ENCODE results near the gene CHSY3. TPM values are rescaled to one million over a fixed set of nuclear protein-coding genes. Genes with fewer than 3 reads are reported as not detected.

The CHSY3 gene
- total RNA-seq, 5 donors from 2014 or later (not counting 1 experiment from before 2014, with no cell fraction given) = not detected

GRCh38 chr5:130023604-130024003 lies 119.3 kb downstream of the CHSY3 start:
- Histone ChIP-seq H3K27me3 (replicated peaks in 1 of 2; ENCODE audit: control insufficient read depth in 2 of 2, extremely low read depth in 1 of 2, insufficient read depth in 2 of 2, low read length in 1 of 2) (no peaks in the 10 kb centered on the region), H3K9me3 (no peaks in the 10 kb centered on the region), H3K27ac (ENCODE audit: low read length) (no peak overlapping the region), H3K36me3 (ENCODE audit: control insufficient read depth in 2 of 2, extremely low read depth in 1 of 2, insufficient read depth in 1 of 2, low read length in 1 of 2) (no peaks in the 10 kb centered on the region), H3K4me3 (ENCODE audit: control insufficient read depth in 1 of 2, extremely low read depth in 1 of 2, low read length in 1 of 2) (no peak overlapping the region), H3K4me1 (ENCODE audit: control insufficient read depth in 1 of 2, extremely low read depth in 1 of 2, insufficient read depth in 2 of 2, low read length in 2 of 2) (no peaks in the 10 kb centered on the region)
- WGBS (ENCODE audit: insufficient coverage) = no CpG with 5 or more reads among the region's 3 CpGs
- H3K27me3 Mint-ChIP-seq = no peaks in the 10 kb centered on the region
- CTCF ChIA-PET = no interaction called here
- H3K9me3 Mint-ChIP-seq = no peaks in the 10 kb centered on the region
- no peaks in the 10 kb centered on the region for H3K4me1 Mint-ChIP-seq
- no peaks in the 10 kb centered on the region for H3K36me3 Mint-ChIP-seq
- H3K27ac Mint-ChIP-seq = no peak overlapping the region
- POLR2A ChIA-PET = no interaction called here
- DNase-seq = no peak
- no peak for ATAC-seq (replicated peaks in 1 of 4)
- no peak overlapping the region for H3K4me3 Mint-ChIP-seq

- Histone ChIP-seq H3K36me3 (ENCODE audit: control insufficient read depth in 2 of 2, extremely low read depth in 1 of 2, insufficient read depth in 1 of 2, low read length in 1 of 2) (no peaks in the 10 kb centered on the region), H3K27me3 (replicated peaks in 1 of 2; ENCODE audit: control insufficient read depth in 2 of 2, extremely low read depth in 1 of 2, insufficient read depth in 2 of 2, low read length in 1 of 2) (no peaks in the 10 kb centered on the region), H3K4me1 (ENCODE audit: control insufficient read depth in 1 of 2, extremely low read depth in 1 of 2, insufficient read depth in 2 of 2, low read length in 2 of 2) (no peaks in the 10 kb centered on the region), H3K9me3 (no peaks in the 10 kb centered on the region), H3K4me3 (ENCODE audit: control insufficient read depth in 1 of 2, extremely low read depth in 1 of 2, low read length in 1 of 2) (no peak overlapping the region), H3K27ac (ENCODE audit: low read length) (no peak overlapping the region)
- Mint-ChIP-seq H3K27me3 (no peaks in the 10 kb centered on the region), H3K27ac (no peak overlapping the region), H3K36me3 (no peaks in the 10 kb centered on the region), H3K4me3 (no peak overlapping the region), H3K4me1 (no peaks in the 10 kb centered on the region), H3K9me3 (no peaks in the 10 kb centered on the region)
- DNase-seq (no peak), ATAC-seq (replicated peaks in 1 of 4) (no peak)
- ChIA-PET POLR2A (no interaction called here), CTCF (no interaction called here)
Observed at GRCh38 chr5:130024006-130024405, 119.7 kb downstream of the CHSY3 start.

GRCh38 chr5:130025511-130025910 lies 121.2 kb downstream of the CHSY3 start:
- Histone ChIP-seq H3K4me3 (ENCODE audit: control insufficient read depth in 1 of 2, extremely low read depth in 1 of 2, low read length in 1 of 2) (no peak overlapping the region), H3K27ac (ENCODE audit: low read length) (no peak overlapping the region), H3K9me3 (no peaks in the 10 kb centered on the region), H3K36me3 (ENCODE audit: control insufficient read depth in 2 of 2, extremely low read depth in 1 of 2, insufficient read depth in 1 of 2, low read length in 1 of 2) (no peaks in the 10 kb centered on the region), H3K27me3 (replicated peaks in 1 of 2; ENCODE audit: control insufficient read depth in 2 of 2, extremely low read depth in 1 of 2, insufficient read depth in 2 of 2, low read length in 1 of 2) (no peaks in the 10 kb centered on the region), H3K4me1 (ENCODE audit: control insufficient read depth in 1 of 2, extremely low read depth in 1 of 2, insufficient read depth in 2 of 2, low read length in 2 of 2) (no peaks in the 10 kb centered on the region)
- DNase-seq (no peak), ATAC-seq (replicated peaks in 1 of 4) (no peak)
- Mint-ChIP-seq H3K36me3 (no peaks in the 10 kb centered on the region), H3K27me3 (no peaks in the 10 kb centered on the region), H3K27ac (no peak overlapping the region), H3K4me3 (no peak overlapping the region), H3K9me3 (no peaks in the 10 kb centered on the region), H3K4me1 (no peaks in the 10 kb centered on the region)
- POLR2A ChIA-PET = no interaction called here
- CTCF ChIA-PET = no interaction called here
- WGBS (ENCODE audit: insufficient coverage) = 71% methylated on average over 1 of the region's 1 CpG

- Mint-ChIP-seq H3K36me3 (no peaks in the 10 kb centered on the region), H3K4me3 (no peak overlapping the region), H3K9me3 (no peaks in the 10 kb centered on the region), H3K27ac (no peak overlapping the region), H3K27me3 (peaks cover 0 to 4% of the 10 kb centered on the region in 2 donors), H3K4me1 (no peaks in the 10 kb centered on the region)
- H3K4me3 ChIP-seq (ENCODE audit: control insufficient read depth in 1 of 2, extremely low read depth in 1 of 2, low read length in 1 of 2) = no peak overlapping the region
- no peaks in the 10 kb centered on the region for H3K36me3 ChIP-seq (ENCODE audit: control insufficient read depth in 2 of 2, extremely low read depth in 1 of 2, insufficient read depth in 1 of 2, low read length in 1 of 2)
- ATAC-seq (replicated peaks in 1 of 4) (no peak), DNase-seq (no peak)
- WGBS (ENCODE audit: insufficient coverage) = 86% methylated on average over 1 of the region's 3 CpGs
- H3K9me3 ChIP-seq = no peaks in the 10 kb centered on the region
- H3K4me1 ChIP-seq (ENCODE audit: control insufficient read depth in 1 of 2, extremely low read depth in 1 of 2, insufficient read depth in 2 of 2, low read length in 2 of 2) = no peaks in the 10 kb centered on the region
- POLR2A ChIA-PET = no interaction called here
- CTCF ChIA-PET = no interaction called here
- H3K27ac ChIP-seq (ENCODE audit: low read length) = no peak overlapping the region
- H3K27me3 ChIP-seq (replicated peaks in 1 of 2; ENCODE audit: control insufficient read depth in 2 of 2, extremely low read depth in 1 of 2, insufficient read depth in 2 of 2, low read length in 1 of 2) = no peaks in the 10 kb centered on the region
Observed at GRCh38 chr5:130032807-130033206, 128.5 kb downstream of the CHSY3 start.

- Histone ChIP-seq H3K27me3 (replicated peaks in 1 of 2; ENCODE audit: control insufficient read depth in 2 of 2, extremely low read depth in 1 of 2, insufficient read depth in 2 of 2, low read length in 1 of 2) (no peaks in the 10 kb centered on the region), H3K4me3 (ENCODE audit: control insufficient read depth in 1 of 2, extremely low read depth in 1 of 2, low read length in 1 of 2) (no peak overlapping the region), H3K9me3 (no peaks in the 10 kb centered on the region), H3K27ac (ENCODE audit: low read length) (no peak overlapping the region), H3K36me3 (ENCODE audit: control insufficient read depth in 2 of 2, extremely low read depth in 1 of 2, insufficient read depth in 1 of 2, low read length in 1 of 2) (no peaks in the 10 kb centered on the region), H3K4me1 (ENCODE audit: control insufficient read depth in 1 of 2, extremely low read depth in 1 of 2, insufficient read depth in 2 of 2, low read length in 2 of 2) (no peaks in the 10 kb centered on the region)
- Mint-ChIP-seq H3K27me3 (peaks cover 0 to 4% of the 10 kb centered on the region in 2 donors), H3K4me1 (no peaks in the 10 kb centered on the region), H3K27ac (no peak overlapping the region), H3K36me3 (no peaks in the 10 kb centered on the region), H3K4me3 (no peak overlapping the region), H3K9me3 (no peaks in the 10 kb centered on the region)
- POLR2A ChIA-PET = no interaction called here
- CTCF ChIA-PET = no interaction called here
- DNase-seq = no peak
- ATAC-seq (replicated peaks in 1 of 4) = no peak
Observed at GRCh38 chr5:130034566-130035210, 130.4 kb downstream of the CHSY3 start.

GRCh38 chr5:130035388-130035787 lies 131.1 kb downstream of the CHSY3 start:
- no peaks in the 10 kb centered on the region for H3K36me3 Mint-ChIP-seq
- no peak for DNase-seq
- no peak for ATAC-seq (replicated peaks in 1 of 4)
- no CpG with 5 or more reads among the region's 1 CpG for WGBS (ENCODE audit: insufficient coverage)
- H3K4me1 ChIP-seq (ENCODE audit: control insufficient read depth in 1 of 2, extremely low read depth in 1 of 2, insufficient read depth in 2 of 2, low read length in 2 of 2) = no peaks in the 10 kb centered on the region
- ChIA-PET CTCF (no interaction called here), POLR2A (no interaction called here)
- no peak overlapping the region for H3K4me3 Mint-ChIP-seq
- peaks cover 0 to 4% of the 10 kb centered on the region in 2 donors for H3K27me3 Mint-ChIP-seq
- H3K9me3 ChIP-seq = no peaks in the 10 kb centered on the region
- H3K27me3 ChIP-seq (replicated peaks in 1 of 2; ENCODE audit: control insufficient read depth in 2 of 2, extremely low read depth in 1 of 2, insufficient read depth in 2 of 2, low read length in 1 of 2) = no peaks in the 10 kb centered on the region
- H3K9me3 Mint-ChIP-seq = no peaks in the 10 kb centered on the region
- H3K36me3 ChIP-seq (ENCODE audit: control insufficient read depth in 2 of 2, extremely low read depth in 1 of 2, insufficient read depth in 1 of 2, low read length in 1 of 2) = no peaks in the 10 kb centered on the region
- no peaks in the 10 kb centered on the region for H3K4me1 Mint-ChIP-seq
- H3K4me3 ChIP-seq (ENCODE audit: control insufficient read depth in 1 of 2, extremely low read depth in 1 of 2, low read length in 1 of 2) = no peak overlapping the region
- no peak overlapping the region for H3K27ac Mint-ChIP-seq
- H3K27ac ChIP-seq (ENCODE audit: low read length) = no peak overlapping the region

- Mint-ChIP-seq H3K9me3 (no peaks in the 10 kb centered on the region), H3K36me3 (no peaks in the 10 kb centered on the region), H3K27ac (no peak overlapping the region), H3K4me3 (no peak overlapping the region), H3K4me1 (no peaks in the 10 kb centered on the region), H3K27me3 (peaks cover 0 to 4% of the 10 kb centered on the region in 2 donors)
- Histone ChIP-seq H3K27ac (ENCODE audit: low read length) (no peak overlapping the region), H3K4me3 (ENCODE audit: control insufficient read depth in 1 of 2, extremely low read depth in 1 of 2, low read length in 1 of 2) (no peak overlapping the region), H3K9me3 (no peaks in the 10 kb centered on the region), H3K36me3 (ENCODE audit: control insufficient read depth in 2 of 2, extremely low read depth in 1 of 2, insufficient read depth in 1 of 2, low read length in 1 of 2) (no peaks in the 10 kb centered on the region), H3K27me3 (replicated peaks in 1 of 2; ENCODE audit: control insufficient read depth in 2 of 2, extremely low read depth in 1 of 2, insufficient read depth in 2 of 2, low read length in 1 of 2) (no peaks in the 10 kb centered on the region), H3K4me1 (ENCODE audit: control insufficient read depth in 1 of 2, extremely low read depth in 1 of 2, insufficient read depth in 2 of 2, low read length in 2 of 2) (no peaks in the 10 kb centered on the region)
- ChIA-PET CTCF (no interaction called here), POLR2A (no interaction called here)
- no peak for DNase-seq
- ATAC-seq (replicated peaks in 1 of 4) = no peak
Observed at GRCh38 chr5:130037905-130038304, 133.6 kb downstream of the CHSY3 start.
